ENCODE results near the gene SLA2.

DNA sequence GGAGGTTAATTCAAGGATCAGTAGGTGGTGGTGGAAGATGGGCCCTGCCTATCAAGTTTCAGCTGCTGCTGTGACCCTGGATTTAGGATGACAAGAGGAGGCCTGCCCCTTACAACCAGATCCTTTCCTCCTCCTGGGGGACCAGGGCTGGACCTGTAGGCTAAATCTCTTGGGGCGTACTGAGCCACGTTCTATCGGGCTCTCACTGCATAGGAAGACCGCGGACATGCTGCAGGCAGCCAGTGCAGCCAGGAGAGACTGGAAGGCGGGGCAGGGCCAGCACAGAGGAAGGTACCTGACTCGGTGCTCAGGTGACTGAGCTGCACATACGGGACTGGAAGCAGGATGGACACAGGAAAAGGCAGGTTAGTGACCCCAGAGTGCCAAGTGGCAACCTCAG lies 8.5 kb upstream of the SLA2 start:
- TF ChIP-seq, protein P1, sequence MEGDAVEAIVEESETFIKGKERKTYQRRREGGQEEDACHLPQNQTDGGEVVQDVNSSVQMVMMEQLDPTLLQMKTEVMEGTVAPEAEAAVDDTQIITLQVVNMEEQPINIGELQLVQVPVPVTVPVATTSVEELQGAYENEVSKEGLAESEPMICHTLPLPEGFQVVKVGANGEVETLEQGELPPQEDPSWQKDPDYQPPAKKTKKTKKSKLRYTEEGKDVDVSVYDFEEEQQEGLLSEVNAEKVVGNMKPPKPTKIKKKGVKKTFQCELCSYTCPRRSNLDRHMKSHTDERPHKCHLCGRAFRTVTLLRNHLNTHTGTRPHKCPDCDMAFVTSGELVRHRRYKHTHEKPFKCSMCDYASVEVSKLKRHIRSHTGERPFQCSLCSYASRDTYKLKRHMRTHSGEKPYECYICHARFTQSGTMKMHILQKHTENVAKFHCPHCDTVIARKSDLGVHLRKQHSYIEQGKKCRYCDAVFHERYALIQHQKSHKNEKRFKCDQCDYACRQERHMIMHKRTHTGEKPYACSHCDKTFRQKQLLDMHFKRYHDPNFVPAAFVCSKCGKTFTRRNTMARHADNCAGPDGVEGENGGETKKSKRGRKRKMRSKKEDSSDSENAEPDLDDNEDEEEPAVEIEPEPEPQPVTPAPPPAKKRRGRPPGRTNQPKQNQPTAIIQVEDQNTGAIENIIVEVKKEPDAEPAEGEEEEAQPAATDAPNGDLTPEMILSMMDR (conservative IDR thresholded peaks at IDR 0.05 in 1 of 2, IDR thresholded peaks at IDR 0.05 in 1 of 2; ENCODE audit: low read depth in 1 of 2, low read length in 2 of 2): no peak
- TF ChIP-seq EZH2 (IDR thresholded peaks at IDR 0.05; ENCODE audit: low read length, missing control alignments): no peak

Measured in fibroblast of lung (primary cell).